Endothelial cell of umbilical vein (primary cell): ENCODE results near the gene SLC4A11.

Source experiments
- CTCF ChIP-seq, 2 donors: IDR thresholded peaks; 1 replicate in 1 of 2; 2 replicates in 1 of 2; pipeline ENCODE4 v1.5.1; 2011; ENCODE audit warnings: low read length in 2 of 2, mild to moderate bottlenecking in 2 of 2, moderate library complexity in 2 of 2, control low read depth in 1 of 2, inconsistent platforms in 1 of 2, low read depth in 1 of 2; ENCODE audit not compliant: insufficient read depth in 1 of 2; ENCODE audit errors: extremely low read depth in 1 of 2
- EZH2 ChIP-seq: IDR thresholded peaks from 2 replicates; pipeline ENCODE4 v1.6.1; 2012; ENCODE audit warnings: borderline replicate concordance, low read depth, mild to moderate bottlenecking, moderate library complexity, low read length, inconsistent platforms; ENCODE audit not compliant: severe bottlenecking
- FOS ChIP-seq: IDR thresholded peaks from 2 replicates; pipeline ENCODE4 v1.6.1; 2011; ENCODE audit warnings: mild to moderate bottlenecking, low read length, moderate library complexity, borderline replicate concordance; ENCODE audit not compliant: insufficient read depth
- GATA2 ChIP-seq: IDR thresholded peaks from 2 replicates; pipeline ENCODE4 v1.7.0; 2011; ENCODE audit warnings: low read depth, mild to moderate bottlenecking, moderate library complexity, mixed read lengths, low read length; ENCODE audit not compliant: insufficient read length, insufficient read depth
- JUN ChIP-seq: IDR thresholded peaks from 2 replicates; pipeline ENCODE4 v1.6.1; 2011; ENCODE audit warnings: borderline replicate concordance, low read depth; ENCODE audit not compliant: insufficient read length, insufficient read depth
- MAX ChIP-seq: IDR thresholded peaks from 2 replicates; pipeline ENCODE4 v1.6.1; 2011; ENCODE audit not compliant: insufficient read depth, insufficient read length
- MYC ChIP-seq: IDR thresholded peaks from one replicate; pipeline ENCODE4 v1.6.1; 2011; ENCODE audit warnings: mild to moderate bottlenecking, low read depth, low read length
- POLR2A ChIP-seq: IDR thresholded peaks from 2 replicates; pipeline ENCODE4 v1.6.1; 2012; ENCODE audit warnings: low read depth, mild to moderate bottlenecking, control low read depth, low read length
- POLR2AphosphoS5 ChIP-seq: IDR thresholded peaks from 2 replicates; pipeline ENCODE4 v1.6.1; 2012; ENCODE audit warnings: low read depth, mild to moderate bottlenecking, control low read depth, low read length, moderate library complexity; ENCODE audit not compliant: insufficient read depth

GRCh38 chr20:3251806-3252205, 12.8 kb upstream of the SLC4A11 start:
- TF ChIP-seq CTCF (IDR thresholded peaks at IDR 0.05; ENCODE audit: extremely low read depth in 1 of 2, insufficient read depth in 1 of 2, low read depth in 1 of 2, low read length in 2 of 2): no peak
- no peak for TF ChIP-seq GATA2
- no peak for TF ChIP-seq POLR2AphosphoS5
- no peak for TF ChIP-seq FOS
- TF ChIP-seq JUN: no peak
- TF ChIP-seq POLR2A: no peak
- no peak for TF ChIP-seq MAX
- TF ChIP-seq EZH2: no peak
- no peak for TF ChIP-seq MYC
